H9 (cell line): ENCODE measurements around the gene GPR135. TPM values are rescaled to one million over a fixed set of nuclear protein-coding genes. Genes with fewer than 3 reads are reported as not detected.

Experiments used
- DNase-seq: peaks from one replicate; pipeline ENCODE4 v3.0.0-alpha.2; 2017
- H2AFZ ChIP-seq: one replicate; pipeline ENCODE4 v1.6.1; 2013; ENCODE audit warnings: mild to moderate bottlenecking, low read length, control low read depth, moderate library complexity
- H2AK5ac ChIP-seq: 2 replicates; pipeline ENCODE4 v1.6.1; 2013; ENCODE audit warnings: low read length, control low read depth, mixed read lengths; ENCODE audit not compliant: insufficient read length
- H2BK120ac ChIP-seq: one replicate; pipeline ENCODE4 v1.6.1; 2013; ENCODE audit warnings: low read depth, mild to moderate bottlenecking, low read length, control low read depth, inconsistent platforms; ENCODE audit not compliant: poor library complexity, severe bottlenecking
- H2BK12ac ChIP-seq: 2 replicates; pipeline ENCODE4 v1.6.1; 2013; ENCODE audit warnings: low read length, control low read depth, mixed read lengths, low read depth; ENCODE audit not compliant: insufficient read length
- H2BK15ac ChIP-seq: 2 replicates; pipeline ENCODE4 v1.6.1; 2013; ENCODE audit warnings: low read depth, low read length, control low read depth
- H2BK20ac ChIP-seq: one replicate; pipeline ENCODE4 v1.6.1; 2013; ENCODE audit warnings: low read depth, mild to moderate bottlenecking, low read length, control low read depth, inconsistent platforms; ENCODE audit not compliant: poor library complexity, severe bottlenecking
- H2BK5ac ChIP-seq: 2 replicates; pipeline ENCODE4 v1.6.1; 2013; ENCODE audit warnings: low read length, control low read depth, mixed read lengths; ENCODE audit not compliant: insufficient read length
- H3K14ac ChIP-seq: 2 replicates; pipeline ENCODE4 v1.6.1; 2013; ENCODE audit warnings: low read length, control low read depth; ENCODE audit not compliant: insufficient read depth
- H3K18ac ChIP-seq: 2 replicates; pipeline ENCODE4 v1.6.1; 2013; ENCODE audit warnings: low read depth, mild to moderate bottlenecking, mixed read lengths, low read length, control low read depth; ENCODE audit not compliant: insufficient read length
- H3K23ac ChIP-seq: 2 replicates; pipeline ENCODE4 v1.6.1; 2013; ENCODE audit warnings: low read length, control low read depth, mixed read lengths, low read depth; ENCODE audit not compliant: insufficient read length
- H3K23me2 ChIP-seq: 2 replicates; pipeline ENCODE4 v1.6.1; 2013; ENCODE audit warnings: low read depth, mild to moderate bottlenecking, mixed read lengths, low read length, control low read depth; ENCODE audit not compliant: insufficient read length, poor library complexity, severe bottlenecking
- H3K27ac ChIP-seq: 2 replicates; pipeline ENCODE4 v1.5.1; 2013; ENCODE audit warnings: low read length, control low read depth, mixed read lengths, low read depth; ENCODE audit not compliant: insufficient read length
- H3K27me3 ChIP-seq: 2 replicates; pipeline ENCODE4 v1.6.1; 2013; ENCODE audit warnings: low read length, control low read depth, inconsistent platforms; ENCODE audit not compliant: insufficient read depth
- H3K4ac ChIP-seq: 2 replicates; pipeline ENCODE4 v1.6.1; 2013; ENCODE audit warnings: low read depth, mild to moderate bottlenecking, control low read depth, inconsistent platforms, low read length, moderate library complexity
- H3K4me1 ChIP-seq: 2 replicates; pipeline ENCODE4 v1.6.1; 2013; ENCODE audit warnings: low read length, control low read depth, inconsistent platforms; ENCODE audit not compliant: insufficient read depth
- H3K4me2 ChIP-seq: 2 replicates; pipeline ENCODE4 v1.6.1; 2013; ENCODE audit warnings: low read length, control low read depth, mixed read lengths; ENCODE audit not compliant: insufficient read length, insufficient read depth
- H3K56ac ChIP-seq: 2 replicates; pipeline ENCODE4 v1.6.1; 2013; ENCODE audit warnings: low read depth, mild to moderate bottlenecking, mixed read lengths, low read length, control low read depth; ENCODE audit not compliant: insufficient read length
- H3K79me1 ChIP-seq: 2 replicates; pipeline ENCODE4 v1.6.1; 2013; ENCODE audit warnings: low read depth, mild to moderate bottlenecking, moderate library complexity, low read length, control low read depth, inconsistent platforms; ENCODE audit not compliant: insufficient read depth, poor library complexity, severe bottlenecking
- H3K79me2 ChIP-seq: 2 replicates; pipeline ENCODE4 v1.6.1; 2013; ENCODE audit warnings: low read length, control low read depth, inconsistent platforms; ENCODE audit not compliant: insufficient read depth
- H3K9ac ChIP-seq: 2 replicates; pipeline ENCODE4 v1.6.1; 2013; ENCODE audit warnings: low read length, control low read depth, mixed read lengths; ENCODE audit not compliant: insufficient read length; ENCODE audit errors: extremely low read depth
- H3K9me3 ChIP-seq: one replicate; pipeline ENCODE4 v1.6.1; 2013; ENCODE audit warnings: low read depth, low read length, inconsistent platforms; ENCODE audit not compliant: control insufficient read depth
- H3T11ph ChIP-seq: one replicate; pipeline ENCODE4 v1.6.1; 2013; ENCODE audit warnings: mild to moderate bottlenecking, low read length, control low read depth, inconsistent platforms
- H4K20me1 ChIP-seq: one replicate; pipeline ENCODE4 v1.6.1; 2013; ENCODE audit not compliant: control insufficient read depth, insufficient read length, insufficient read depth
- H4K5ac ChIP-seq: 2 replicates; pipeline ENCODE4 v1.6.1; 2013; ENCODE audit warnings: low read depth, mild to moderate bottlenecking, mixed read lengths, low read length, control low read depth; ENCODE audit not compliant: insufficient read length
- H4K8ac ChIP-seq: replicated peaks from 2 replicates; pipeline ENCODE4 v1.6.1; 2013; ENCODE audit warnings: low read length, control low read depth, mixed read lengths, low read depth; ENCODE audit not compliant: insufficient read length
- H4K91ac ChIP-seq: 2 replicates; pipeline ENCODE4 v1.6.1; 2013; ENCODE audit warnings: low read depth, mild to moderate bottlenecking, moderate library complexity, mixed read lengths, low read length, control low read depth; ENCODE audit not compliant: insufficient read length
- H3K27ac Mint-ChIP-seq, 3 experiments: 2 replicates in 2 of 3; 3 replicates in 1 of 3; pipeline ENCODE4 v1.8.0; 2020 to 2021; ENCODE audit warnings: mixed read lengths in 3 of 3, mild to moderate bottlenecking in 1 of 3, moderate library complexity in 1 of 3
- H3K27me3 Mint-ChIP-seq: 2 replicates; pipeline ENCODE4 v1.8.0; 2021; ENCODE audit warnings: low read depth, mild to moderate bottlenecking, moderate library complexity, mixed read lengths
- H3K36me3 Mint-ChIP-seq, 3 experiments: 2 replicates in 2 of 3; 3 replicates in 1 of 3; pipeline ENCODE4 v1.8.0; 2020 to 2021; ENCODE audit warnings: low read depth in 3 of 3, mixed read lengths in 3 of 3; ENCODE audit not compliant: insufficient read depth in 1 of 3
- H3K4me1 Mint-ChIP-seq, 2 experiments: 2 replicates each; pipeline ENCODE4 v1.8.0; 2020; ENCODE audit warnings: mixed read lengths in 2 of 2
- H3K4me3 Mint-ChIP-seq, 2 experiments: 2 replicates in 1 of 2; 3 replicates in 1 of 2; pipeline ENCODE4 v1.8.0; 2020 to 2021; ENCODE audit warnings: mild to moderate bottlenecking in 2 of 2, mixed read lengths in 2 of 2, moderate library complexity in 1 of 2
- H3K9me3 Mint-ChIP-seq, 2 experiments: 2 replicates in 1 of 2; 3 replicates in 1 of 2; pipeline ENCODE4 v1.8.0; 2020; ENCODE audit warnings: mild to moderate bottlenecking in 2 of 2, mixed read lengths in 2 of 2, moderate library complexity in 1 of 2
- CTCF ChIP-seq: fragments of 200-600 bp; sonication (generic); conservative IDR thresholded peaks from 3 replicates; pipeline ENCODE4 v1.8.0; 2021; ENCODE audit warnings: antibody characterized with exemption, mild to moderate bottlenecking
- WGBS: extraction: QIAGEN DNeasy Blood & Tissue Kit; methylation state at CpG from one replicate; pipeline ENCODE4 v1.1.7; 2013; ENCODE audit warnings: missing lambda C conversion rate, low lambda C conversion rate, mixed read lengths; ENCODE audit not compliant: insufficient read length; ENCODE audit errors: extremely low coverage; 5-methylcytosine and 5-hydroxymethylcytosine counted together
- total RNA-seq: library from RNA; stranded (reverse); gene quantifications from 2 replicates; pipeline ENCODE4 v1.2.1, GENCODE V29; 2021

The GPR135 gene
- total RNA-seq, 1 experiment from 2014 or later = 1.9 TPM

- H3K4me3 Mint-ChIP-seq = no peak overlapping the region
- Histone ChIP-seq H3K56ac (no peak overlapping the region), H3K27me3 (no peaks in the 10 kb centered on the region), H4K5ac (no peak overlapping the region), H3K9ac (no peak overlapping the region), H4K8ac (no peak overlapping the region), H3K79me1 (no peaks in the 10 kb centered on the region), H2BK20ac (no peak overlapping the region), H3K14ac (no peak overlapping the region), H3K4me1 (no peaks in the 10 kb centered on the region), H3K4me2 (no peak overlapping the region), H3K4ac (no peak overlapping the region), H3T11ph (no peak overlapping the region), H2BK5ac (no peak overlapping the region), H3K79me2 (no peaks in the 10 kb centered on the region), H3K18ac (no peak overlapping the region), H2AFZ (no peak overlapping the region), H2BK15ac (no peak overlapping the region), H2AK5ac (no peak overlapping the region), H3K23me2 (no peaks in the 10 kb centered on the region), H4K20me1 (no peaks in the 10 kb centered on the region), H3K9me3 (no peaks in the 10 kb centered on the region), H2BK120ac (no peak overlapping the region), H3K23ac (no peak overlapping the region), H4K91ac (no peak overlapping the region), H2BK12ac (no peak overlapping the region), H3K27ac (no peak overlapping the region)
- H3K27me3 Mint-ChIP-seq = no peaks in the 10 kb centered on the region
- no peaks in the 10 kb centered on the region for H3K9me3 Mint-ChIP-seq
- WGBS = no CpG with 5 or more reads among the region's 1 CpG
- no peaks in the 10 kb centered on the region; a peak in 1 of 7 replicates for H3K36me3 Mint-ChIP-seq
- TF ChIP-seq CTCF = no peak
- no peak overlapping the region for H3K27ac Mint-ChIP-seq
- DNase-seq = no peak
- no peaks in the 10 kb centered on the region for H3K4me1 Mint-ChIP-seq
These were observed 29.2 kb downstream of the GPR135 start for GRCh38 chr14:59435987-59436386.
